GM12891 (cell line): Measurements from ENCODE around the gene ASTN2.

ENCODE experiments used
- PAX5 ChIP-seq: IDR thresholded peaks from 2 replicates; pipeline ENCODE4 v1.6.1; 2011; ENCODE audit warnings: low read length, moderate library complexity, mild to moderate bottlenecking; ENCODE audit not compliant: insufficient read depth, severe bottlenecking
- POLR2A ChIP-seq: IDR thresholded peaks from 2 replicates; pipeline ENCODE4 v1.6.1; 2011; ENCODE audit warnings: low read depth, low read length, control low read depth
- POLR2AphosphoS5 ChIP-seq: IDR thresholded peaks from 2 replicates; pipeline ENCODE4 v1.6.1; 2011; ENCODE audit warnings: low read depth, low read length, control low read depth
- POU2F2 ChIP-seq: IDR thresholded peaks from 2 replicates; pipeline ENCODE4 v1.6.1; 2011; ENCODE audit warnings: low read depth, mild to moderate bottlenecking, control low read depth, low read length, moderate library complexity
- SPI1 ChIP-seq: IDR thresholded peaks from 2 replicates; pipeline ENCODE4 v1.6.1; 2011; ENCODE audit warnings: low read depth, low read length, control low read depth
- TAF1 ChIP-seq: IDR thresholded peaks from 2 replicates; pipeline ENCODE4 v1.6.1; 2011; ENCODE audit warnings: low read depth, low read length, control low read depth

GRCh38 chr9:116697362-116697761 is 717.5 kb downstream of the ASTN2 start:
- no peak for TF ChIP-seq POLR2A
- no peak for TF ChIP-seq POLR2AphosphoS5
- TF ChIP-seq SPI1 = no peak
- TF ChIP-seq TAF1 = no peak
- no peak for TF ChIP-seq POU2F2
- TF ChIP-seq PAX5 = no peak
